IPS-NIHi7 (cell line): ENCODE results near the gene TXNL4A.
A peak's percentile ranks its signal among the peaks of the same experiment; 100 is the strongest.

Experiments used
- DNase-seq: peaks from one replicate; pipeline ENCODE4 v3.0.0; 2012; ENCODE audit warnings: mixed read lengths; ENCODE audit errors: extremely low spot score

Gene TXNL4A

GRCh38 chr18:79935925-79936324, 52.4 kb downstream of the TXNL4A start:
- DNase-seq: no peak

DNA sequence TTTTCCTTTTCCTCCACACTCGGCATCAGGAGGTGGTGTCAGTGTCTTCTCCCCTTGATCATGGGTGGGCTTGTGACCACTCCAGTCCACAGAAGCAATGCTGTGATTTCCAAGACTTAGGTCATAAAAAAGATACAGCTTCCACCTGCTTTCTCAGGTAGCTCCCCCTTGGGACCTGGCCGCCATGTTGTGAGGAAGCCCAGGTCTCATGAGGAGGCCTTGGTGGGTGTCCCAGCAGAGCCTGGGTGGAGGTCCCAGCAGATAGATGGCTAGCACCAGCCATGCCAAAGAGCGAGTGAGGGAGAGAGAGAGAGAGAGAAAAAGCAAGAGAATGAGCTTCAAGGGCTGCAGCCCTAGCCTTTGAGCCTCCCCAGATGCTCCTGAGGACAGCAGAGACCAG, 52.9 kb downstream of the TXNL4A start:
- DNase-seq: no peak

DNA sequence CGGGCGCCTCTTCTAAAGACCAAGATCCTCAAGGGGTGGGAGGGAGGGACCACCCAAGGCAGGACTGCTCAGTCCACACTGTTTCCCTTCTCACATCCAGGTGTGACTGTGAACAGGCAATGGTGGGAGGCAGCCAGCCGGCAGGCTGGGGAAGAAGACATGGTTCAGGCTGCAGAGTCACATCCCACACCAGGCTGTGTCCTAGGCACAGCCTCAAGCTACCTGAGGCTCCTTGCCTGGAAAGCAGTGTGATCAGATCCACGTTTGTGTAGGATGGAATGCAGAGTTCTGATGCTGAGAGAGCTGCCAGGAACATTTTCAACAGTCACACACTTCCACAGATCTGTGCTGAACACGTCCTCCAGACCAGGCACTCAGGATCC, 53.3 kb downstream of the TXNL4A start:
- DNase-seq: no peak

DNA sequence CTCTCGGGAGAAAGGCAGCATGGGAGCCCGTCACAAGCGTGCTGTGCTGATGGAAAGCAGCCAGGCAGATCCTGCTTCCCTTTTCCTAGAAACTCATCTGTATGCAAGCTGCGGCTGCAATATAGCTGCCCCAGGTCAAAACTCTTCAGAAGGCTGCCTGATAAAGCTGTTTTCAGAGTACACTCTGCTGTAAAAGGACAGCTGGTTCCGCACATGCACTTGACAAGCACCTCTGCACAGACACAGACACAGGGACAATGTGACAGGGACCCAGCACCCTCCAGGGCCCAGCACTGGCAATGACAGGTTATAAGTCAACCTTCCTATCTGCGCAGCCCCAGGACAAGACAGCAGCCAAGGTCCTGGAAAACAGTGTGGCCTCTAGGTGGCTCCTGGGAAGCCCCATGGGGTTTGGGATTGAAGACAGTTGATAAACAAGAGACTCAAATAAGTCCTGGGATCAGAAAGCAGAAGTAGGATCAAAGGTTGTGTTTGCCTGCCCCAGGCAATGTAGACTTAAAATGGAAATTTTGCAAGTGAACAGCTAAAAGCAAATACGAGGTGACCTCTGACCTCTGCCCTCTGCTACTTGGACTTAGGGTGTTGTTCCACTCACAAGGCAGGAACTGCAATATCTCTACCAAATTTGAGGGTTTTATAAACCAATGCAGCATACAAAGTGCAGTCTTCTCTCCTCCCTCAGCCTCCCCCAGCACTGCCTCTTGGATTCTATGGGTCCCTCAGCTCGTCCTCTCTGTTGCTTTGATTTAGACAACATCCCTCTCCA, 53.9 kb downstream of the TXNL4A start:
- DNase-seq: no peak

GRCh38 chr18:79933765-79934164, 54.6 kb downstream of the TXNL4A start:
- peak; percentile 71 for DNase-seq

DNA sequence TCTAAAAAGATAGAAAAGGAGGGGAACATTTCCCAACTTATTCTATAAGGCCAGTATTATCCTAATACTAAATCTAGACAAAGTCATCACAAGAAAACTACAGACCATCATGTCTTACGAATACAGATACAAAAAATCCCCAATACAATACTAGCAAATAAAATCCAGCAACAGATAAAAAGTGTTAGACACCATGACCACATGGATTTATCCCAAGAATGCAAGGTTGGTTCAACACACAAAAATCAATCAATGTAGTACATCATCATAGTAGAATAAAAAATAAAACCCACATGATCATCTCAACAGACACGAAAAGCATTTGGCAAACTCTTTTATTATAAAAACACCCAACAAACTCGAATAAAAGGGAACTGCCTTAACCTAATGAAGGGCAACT, 55.5 kb downstream of the TXNL4A start:
- no peak for DNase-seq

DNA sequence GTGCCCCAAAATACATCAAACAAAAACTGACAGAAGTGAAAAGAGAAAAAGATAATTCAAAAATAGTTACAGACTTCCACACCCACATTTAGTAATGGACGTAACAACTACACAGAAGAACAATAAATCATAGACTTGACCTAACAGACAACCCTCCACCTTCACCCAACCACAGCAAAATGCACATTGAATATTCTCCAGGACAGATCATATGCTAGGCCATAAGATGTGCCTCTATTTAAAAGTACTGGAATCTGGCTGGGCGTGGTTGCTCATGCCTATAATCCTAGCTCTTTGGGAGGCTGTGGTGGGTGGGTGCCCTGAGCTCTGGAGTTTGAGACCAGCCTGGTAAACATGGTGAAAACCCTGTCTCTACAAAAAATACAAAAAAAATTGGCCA, 56.9 kb downstream of the TXNL4A start:
- no peak for DNase-seq

GRCh38 chr18:79930020-79930642, 58.2 kb downstream of the TXNL4A start:
- DNase-seq: no peak

- no peak for DNase-seq
Measured at GRCh38 chr18:79928563-79928960, 59.8 kb downstream of the TXNL4A start.

GRCh38 chr18:79927607-79928562, 60.5 kb downstream of the TXNL4A start:
- no peak for DNase-seq

DNA sequence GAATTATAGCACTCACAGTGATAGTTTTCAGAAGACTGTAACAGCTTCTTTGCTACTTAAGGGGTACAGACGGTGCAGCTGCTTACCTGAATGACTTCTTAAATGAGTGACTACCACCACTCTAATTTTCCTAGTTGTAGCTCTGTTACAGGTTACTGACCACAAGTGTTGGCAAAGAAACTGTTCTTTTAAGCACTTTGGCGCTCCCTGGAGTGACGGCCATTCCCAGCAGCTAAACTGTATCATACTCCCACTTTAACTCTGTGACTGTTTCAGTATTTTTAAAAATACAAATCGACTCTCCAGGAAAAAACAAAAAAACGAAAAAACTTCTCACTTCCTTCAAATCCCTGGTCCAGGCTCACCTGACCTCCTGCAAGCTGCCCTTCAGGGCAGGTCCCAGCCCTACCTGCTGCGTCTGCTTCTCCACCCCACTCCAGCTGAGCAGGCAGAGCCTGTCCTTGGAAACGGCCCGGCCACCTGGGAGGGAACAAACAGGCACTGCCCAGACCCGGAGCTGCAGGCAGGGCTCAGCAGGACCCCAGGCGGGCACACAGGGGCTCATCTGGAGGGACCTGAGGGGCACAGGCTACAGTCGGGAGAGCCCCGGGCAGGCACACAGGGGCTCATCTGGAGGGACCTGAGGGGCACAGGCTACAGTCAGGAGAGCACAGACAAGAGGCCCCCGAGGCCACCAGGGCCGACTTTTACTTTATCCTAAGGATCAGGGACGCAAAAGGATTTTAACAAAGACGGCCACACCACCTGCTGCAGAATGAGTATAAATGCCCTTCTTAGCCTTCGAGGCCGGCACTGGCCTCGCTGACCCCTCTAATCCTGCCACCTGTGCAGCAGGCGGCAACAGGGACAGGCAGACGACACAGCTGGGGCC, 61.4 kb downstream of the TXNL4A start:
- no peak for DNase-seq

GRCh38 chr18:79926306-79926705, 62.1 kb downstream of the TXNL4A start:
- no peak for DNase-seq

DNA sequence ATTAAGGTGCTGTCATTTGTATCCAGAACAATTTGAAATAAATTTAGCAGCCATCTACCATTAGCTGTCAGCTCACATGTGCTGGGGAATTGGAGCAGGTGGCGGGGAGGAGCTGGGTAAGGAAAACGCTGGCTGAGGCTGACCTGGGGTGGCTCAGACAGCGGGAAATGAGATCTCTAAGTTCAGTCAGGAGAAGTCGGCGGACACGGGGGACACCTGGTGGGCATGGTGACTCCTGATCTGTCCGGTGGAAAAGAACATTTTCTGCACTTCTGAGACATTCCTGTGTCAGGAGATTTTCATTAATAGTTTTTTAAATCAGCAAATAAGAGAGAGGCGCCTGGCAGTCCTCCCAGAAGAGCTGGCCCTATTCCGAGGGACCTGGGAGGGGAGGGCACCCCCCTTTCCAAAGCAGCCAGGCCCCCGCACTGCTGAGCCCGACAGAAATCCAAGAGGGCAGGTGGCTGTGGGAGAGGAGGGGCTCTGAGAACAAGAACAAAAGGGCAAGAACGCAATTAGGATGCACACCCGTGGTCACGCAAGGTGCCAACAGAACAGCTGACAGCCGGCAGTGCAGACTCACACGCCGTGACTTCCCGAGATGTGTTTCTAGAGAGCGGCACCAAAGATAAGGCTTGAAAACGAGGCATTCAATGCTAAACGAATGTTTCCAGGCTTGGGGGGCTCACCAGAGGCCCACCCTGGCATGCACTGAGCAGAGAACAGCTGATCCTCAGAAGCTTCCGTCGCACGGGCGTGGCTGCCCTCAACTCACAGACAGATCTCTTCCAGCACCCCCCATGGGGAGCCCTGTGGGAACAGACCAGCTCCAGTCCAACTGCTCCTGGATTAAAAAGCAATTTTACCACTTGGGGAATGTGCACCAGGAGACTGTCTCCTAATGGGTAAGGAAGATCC, 63.3 kb downstream of the TXNL4A start:
- no peak for DNase-seq

DNA sequence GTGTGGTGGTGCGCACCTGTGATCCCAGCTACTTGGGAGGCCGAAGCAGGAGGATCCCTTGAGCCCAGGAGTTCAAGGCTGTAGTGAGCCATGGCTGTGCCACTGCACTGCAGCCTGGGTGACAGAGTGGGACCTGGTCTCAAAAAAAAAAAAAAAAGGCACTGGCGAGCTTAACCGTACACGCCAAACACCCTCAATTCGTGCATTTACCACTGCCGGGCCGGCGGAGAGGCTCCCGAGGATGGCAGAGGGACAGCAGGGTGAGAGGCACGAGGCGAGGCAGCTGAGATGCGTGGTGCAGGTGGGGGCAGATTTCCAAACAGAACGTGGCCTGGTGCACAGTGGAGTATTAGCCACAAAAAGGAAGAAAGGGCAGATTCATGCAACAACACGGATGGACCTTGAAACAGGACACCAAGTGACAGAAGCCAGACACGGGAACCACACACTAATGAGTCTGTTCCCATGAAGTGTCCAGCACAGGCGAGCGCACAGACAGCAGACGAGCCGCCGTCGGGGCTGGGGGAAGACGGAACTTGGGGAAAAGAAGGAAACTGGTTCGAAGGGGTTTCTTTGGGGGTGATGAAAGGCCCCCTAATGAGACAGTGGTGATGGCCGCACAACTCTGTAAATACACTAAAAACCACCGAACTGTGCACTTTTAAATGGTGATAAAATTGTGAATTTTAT, 64.3 kb downstream of the TXNL4A start:
- DNase-seq: no peak

DNA sequence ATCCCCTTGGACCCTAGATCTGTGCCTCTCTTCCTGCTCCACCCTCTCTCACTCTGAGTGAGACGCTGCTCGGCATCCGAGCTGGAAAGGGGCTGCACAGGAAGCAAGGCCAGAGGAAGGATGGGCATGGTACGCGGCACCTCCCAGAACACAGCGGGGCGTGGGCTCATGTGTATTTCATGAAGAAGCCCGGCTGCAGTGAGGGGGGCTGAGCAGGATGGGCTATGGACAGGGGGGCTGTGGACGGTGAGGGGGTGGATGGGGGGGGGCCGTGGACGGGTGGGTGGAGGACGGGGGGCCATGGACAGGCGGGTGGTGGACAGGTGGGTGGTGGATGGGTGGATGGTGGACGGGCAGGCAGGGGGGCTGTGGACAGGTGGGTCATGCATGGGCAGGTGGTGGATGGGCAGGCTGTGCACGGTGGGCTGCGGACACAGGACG, 65.4 kb downstream of the TXNL4A start:
- DNase-seq: no peak

DNA sequence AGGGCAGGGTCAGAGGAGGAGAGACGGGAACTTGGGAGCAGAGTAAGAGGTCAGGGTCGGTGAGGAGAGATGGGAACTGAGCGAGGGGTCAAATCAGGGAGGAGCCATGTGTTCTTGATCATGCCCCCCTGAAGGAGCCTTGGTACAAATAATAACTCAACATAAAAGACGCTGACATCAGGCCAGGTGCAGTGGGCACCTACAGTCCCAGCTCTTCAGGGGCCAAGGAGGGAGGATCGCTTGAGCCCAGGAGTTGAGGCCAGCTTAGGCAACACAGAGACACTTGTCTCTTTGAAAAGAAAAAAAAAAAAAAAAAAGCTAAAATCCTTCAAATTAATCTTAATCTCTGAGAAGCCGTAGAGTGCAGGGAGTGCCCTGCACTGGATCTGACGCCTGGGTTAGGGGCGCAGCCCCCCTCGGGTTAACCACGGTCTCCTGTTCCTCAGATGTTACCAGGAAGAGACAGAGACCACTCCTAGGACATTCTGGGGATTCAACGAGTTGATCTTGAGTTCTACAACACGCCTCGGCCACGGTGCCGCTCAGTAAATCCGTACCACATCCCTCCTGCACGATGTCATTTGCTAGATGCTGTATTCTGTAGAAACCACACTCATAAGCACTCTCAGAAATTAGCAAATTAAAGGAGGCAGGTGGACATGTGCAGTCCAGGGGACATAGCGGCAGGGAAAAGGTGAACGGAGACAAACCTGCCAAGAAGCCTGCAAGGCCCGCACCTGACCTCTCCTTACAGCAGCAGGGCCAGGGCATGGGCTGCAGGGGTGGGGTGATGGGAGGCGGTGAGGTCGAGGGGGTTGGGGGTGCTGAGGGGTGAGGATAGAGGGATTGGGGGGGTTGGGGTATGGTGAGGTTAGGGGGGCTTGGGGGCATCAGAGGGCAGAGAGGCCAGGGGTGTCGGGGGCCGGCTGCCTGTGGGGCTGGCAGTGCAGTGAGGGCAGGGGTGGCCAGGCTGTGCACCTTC, 66.1 kb downstream of the TXNL4A start:
- DNase-seq: no peak
